Measurements from ENCODE around the gene DUS3L.
"Not testable (repeated sequence)": the region's sequence is repeated elsewhere in the genome, so short reads cannot be mapped to it uniquely, and the experiment has no call there.

DUS3L gene

GRCh38 chr19:5786593-5787408 is 4.2 kb downstream of the DUS3L start:
- H3K36me3 ChIP-seq (ENCODE audit: control insufficient read depth, insufficient read depth, low read length), result peaks cover 59% of the 10 kb centered on the region
- no peak overlapping the region for H3K27ac ChIP-seq (ENCODE audit: insufficient read depth, low read length, poor library complexity, severe bottlenecking)
- no peaks in the 10 kb centered on the region for H3K9me3 ChIP-seq (ENCODE audit: control insufficient read depth, low read length)
- H3K27me3 ChIP-seq (replicated peaks; ENCODE audit: control insufficient read depth, insufficient read depth, low read length, poor library complexity, severe bottlenecking), result no peaks in the 10 kb centered on the region
- H3K4me1 ChIP-seq (ENCODE audit: control insufficient read depth, insufficient read depth, low read length, poor library complexity, severe bottlenecking), result peaks cover 4% of the 10 kb centered on the region
- no peak overlapping the region for H3K4me3 ChIP-seq (ENCODE audit: insufficient read depth, low read depth, low read length, poor library complexity, severe bottlenecking)
- DNase-seq, result no peak

DNA sequence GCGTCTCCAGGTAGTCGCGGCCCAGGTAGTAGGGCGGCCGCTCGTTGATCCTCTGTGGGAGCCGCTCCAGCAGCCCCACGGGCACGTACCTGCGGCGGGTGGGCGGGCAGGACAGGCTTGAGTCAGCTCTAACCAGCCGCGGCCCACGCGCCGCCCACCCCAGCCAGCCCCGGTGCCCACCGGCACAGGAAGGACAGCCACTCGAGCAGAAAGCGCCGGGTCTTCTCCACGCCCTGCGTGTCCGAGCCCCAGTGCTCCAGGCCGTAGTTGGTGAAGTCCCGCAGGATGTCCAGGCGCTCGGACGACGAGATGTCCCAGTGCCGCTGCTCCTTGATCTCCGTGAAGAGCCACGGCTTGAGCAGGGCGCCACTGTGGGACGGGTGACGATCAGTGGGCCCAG is 5.5 kb downstream of the DUS3L start:
- no peak for DNase-seq
- Histone ChIP-seq H3K9me3 (ENCODE audit: control insufficient read depth, low read length) (no peaks in the 10 kb centered on the region), H3K4me3 (ENCODE audit: insufficient read depth, low read depth, low read length, poor library complexity, severe bottlenecking) (no peak overlapping the region), H3K36me3 (ENCODE audit: control insufficient read depth, insufficient read depth, low read length) (peaks cover 59% of the 10 kb centered on the region), H3K27ac (ENCODE audit: insufficient read depth, low read length, poor library complexity, severe bottlenecking) (no peak overlapping the region), H3K4me1 (ENCODE audit: control insufficient read depth, insufficient read depth, low read length, poor library complexity, severe bottlenecking) (peaks cover 4% of the 10 kb centered on the region), H3K27me3 (replicated peaks; ENCODE audit: control insufficient read depth, insufficient read depth, low read length, poor library complexity, severe bottlenecking) (no peaks in the 10 kb centered on the region)

DNA sequence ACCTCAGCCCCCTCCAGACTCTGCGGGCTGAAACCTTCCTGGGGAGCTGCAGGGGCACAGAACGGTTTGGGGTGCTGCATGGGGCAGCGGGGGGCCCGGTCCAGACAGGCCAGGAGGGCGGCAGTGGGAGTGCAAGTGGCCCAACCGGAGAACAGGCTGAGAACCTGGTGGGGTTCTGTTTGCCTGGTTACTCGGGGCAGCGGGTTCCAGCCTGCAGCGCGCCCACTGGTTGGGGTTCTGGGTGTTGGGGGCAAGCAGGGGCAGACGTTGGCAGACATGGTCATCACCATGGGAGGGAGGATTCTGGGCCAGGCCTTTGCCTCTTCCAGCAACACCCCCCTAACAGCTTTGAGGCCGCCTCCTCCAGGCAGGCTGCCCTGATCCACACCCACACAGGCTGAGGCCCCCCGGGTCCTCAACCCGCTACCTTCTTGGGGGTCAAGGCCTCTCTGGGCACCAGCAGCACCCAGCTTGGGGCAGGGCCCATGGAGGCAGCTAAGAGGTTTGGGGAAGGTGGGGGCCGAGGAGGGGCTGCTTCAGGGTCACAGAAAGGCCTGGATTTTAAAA is 6.3 kb downstream of the DUS3L start, which contains the start of gene PRR22:
Gene PRR22, minus strand, starts transcription at position 166 of the 567 bp plus-strand sequence. Its CDS starts 86 bp downstream, at position 80.
- Histone ChIP-seq H3K27me3 (replicated peaks; ENCODE audit: control insufficient read depth, insufficient read depth, low read length, poor library complexity, severe bottlenecking) (no peaks in the 10 kb centered on the region), H3K27ac (ENCODE audit: insufficient read depth, low read length, poor library complexity, severe bottlenecking) (no peak within 1 kb of the TSS), H3K9me3 (ENCODE audit: control insufficient read depth, low read length) (no peaks in the 10 kb centered on the region), H3K4me3 (ENCODE audit: insufficient read depth, low read depth, low read length, poor library complexity, severe bottlenecking) (no peak within 1 kb of the TSS), H3K36me3 (ENCODE audit: control insufficient read depth, insufficient read depth, low read length) (peaks cover 55% of the 10 kb centered on the region), H3K4me1 (ENCODE audit: control insufficient read depth, insufficient read depth, low read length, poor library complexity, severe bottlenecking) (no peaks in the 10 kb centered on the region)
- DNase-seq, result no peak

DNA sequence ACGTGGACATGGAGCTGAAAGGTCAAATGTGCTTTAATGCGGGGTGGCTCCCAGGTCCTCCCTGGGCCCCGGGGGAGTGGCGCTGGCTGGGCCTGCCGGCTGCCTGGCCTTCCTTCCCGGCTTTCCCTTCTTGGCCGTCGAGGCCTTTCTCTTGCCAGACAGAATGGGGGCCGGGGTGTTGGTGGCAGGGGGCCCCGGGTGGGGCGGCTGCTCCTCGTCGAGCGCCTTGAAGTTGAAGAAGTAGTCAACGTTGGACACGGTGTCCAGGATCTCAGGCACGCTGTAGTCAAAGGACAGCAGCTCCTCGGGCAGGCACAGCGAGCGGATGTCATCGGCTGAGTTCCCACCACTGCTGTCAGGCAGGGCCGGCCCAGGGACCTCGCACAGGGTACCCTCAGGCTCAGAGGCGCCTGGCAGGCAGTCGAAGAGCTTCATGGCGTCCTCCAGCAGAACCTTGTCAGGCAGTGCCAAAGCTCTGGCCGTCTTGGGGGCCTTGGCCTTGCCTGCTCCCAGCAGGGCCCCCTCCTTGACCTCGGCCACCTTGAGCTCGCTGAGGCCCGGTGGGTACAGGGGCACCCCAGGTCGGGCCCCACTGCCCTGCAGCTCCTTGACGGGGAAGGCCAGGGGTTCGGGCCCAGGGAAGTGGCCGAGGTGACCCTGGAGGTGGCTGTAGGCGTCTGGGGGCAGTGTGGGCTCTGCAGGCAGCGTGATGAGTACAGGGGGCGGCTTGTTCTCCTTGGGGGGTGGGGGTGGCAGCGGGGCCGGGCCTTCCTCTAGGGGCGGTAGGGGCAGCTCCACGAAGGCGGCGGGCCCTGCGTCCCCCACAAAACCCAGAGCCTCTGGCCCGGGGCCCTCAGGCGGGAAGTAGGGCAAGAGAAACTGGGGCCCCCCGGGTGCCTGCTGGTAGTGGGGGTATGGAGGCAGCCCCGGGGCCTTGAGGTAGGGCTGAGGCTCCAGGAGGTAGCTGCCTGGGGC is 7.7 kb downstream of the DUS3L start:
- DNase-seq, result no peak
- H3K36me3 ChIP-seq (ENCODE audit: control insufficient read depth, insufficient read depth, low read length), result peaks cover 44% of the 10 kb centered on the region

GRCh38 chr19:5782322-5782721 is 8.6 kb downstream of the DUS3L start:
- Histone ChIP-seq H3K4me1 (ENCODE audit: control insufficient read depth, insufficient read depth, low read length, poor library complexity, severe bottlenecking) (no peaks in the 10 kb centered on the region), H3K36me3 (ENCODE audit: control insufficient read depth, insufficient read depth, low read length) (peaks cover 34% of the 10 kb centered on the region), H3K27ac (ENCODE audit: insufficient read depth, low read length, poor library complexity, severe bottlenecking) (no peak overlapping the region), H3K27me3 (replicated peaks; ENCODE audit: control insufficient read depth, insufficient read depth, low read length, poor library complexity, severe bottlenecking) (no peaks in the 10 kb centered on the region), H3K4me3 (ENCODE audit: insufficient read depth, low read depth, low read length, poor library complexity, severe bottlenecking) (no peak overlapping the region), H3K9me3 (ENCODE audit: control insufficient read depth, low read length) (no peaks in the 10 kb centered on the region)
- DNase-seq, result no peak

More for the DNA sequence above, 7.7 kb downstream of the DUS3L start:
- Histone ChIP-seq H3K27ac (ENCODE audit: insufficient read depth, low read length, poor library complexity, severe bottlenecking) (no peak overlapping the region), H3K9me3 (ENCODE audit: control insufficient read depth, low read length) (no peaks in the 10 kb centered on the region), H3K4me3 (ENCODE audit: insufficient read depth, low read depth, low read length, poor library complexity, severe bottlenecking) (no peak overlapping the region), H3K4me1 (ENCODE audit: control insufficient read depth, insufficient read depth, low read length, poor library complexity, severe bottlenecking) (no peaks in the 10 kb centered on the region), H3K27me3 (replicated peaks; ENCODE audit: control insufficient read depth, insufficient read depth, low read length, poor library complexity, severe bottlenecking) (no peaks in the 10 kb centered on the region)

- not testable (repeated sequence) for DNase-seq; H3K4me3 ChIP-seq (ENCODE audit: insufficient read depth, low read depth, low read length, poor library complexity, severe bottlenecking); H3K27me3 ChIP-seq (replicated peaks; ENCODE audit: control insufficient read depth, insufficient read depth, low read length, poor library complexity, severe bottlenecking); H3K4me1 ChIP-seq (ENCODE audit: control insufficient read depth, insufficient read depth, low read length, poor library complexity, severe bottlenecking); H3K9me3 ChIP-seq (ENCODE audit: control insufficient read depth, low read length); H3K27ac ChIP-seq (ENCODE audit: insufficient read depth, low read length, poor library complexity, severe bottlenecking)
- peaks cover 20% of the 10 kb centered on the region for H3K36me3 ChIP-seq (ENCODE audit: control insufficient read depth, insufficient read depth, low read length)
Observed at GRCh38 chr19:5780916-5781315, 10.0 kb downstream of the DUS3L start.

GRCh38 chr19:5778402-5778801 is 12.6 kb downstream of the DUS3L start:
- no peaks in the 10 kb centered on the region for H3K9me3 ChIP-seq (ENCODE audit: control insufficient read depth, low read length)
- H3K27me3 ChIP-seq (replicated peaks; ENCODE audit: control insufficient read depth, insufficient read depth, low read length, poor library complexity, severe bottlenecking), result no peaks in the 10 kb centered on the region
- no peaks in the 10 kb centered on the region for H3K4me1 ChIP-seq (ENCODE audit: control insufficient read depth, insufficient read depth, low read length, poor library complexity, severe bottlenecking)
- DNase-seq, result no peak
- no peak overlapping the region for H3K4me3 ChIP-seq (ENCODE audit: insufficient read depth, low read depth, low read length, poor library complexity, severe bottlenecking)
- no peak overlapping the region for H3K27ac ChIP-seq (ENCODE audit: insufficient read depth, low read length, poor library complexity, severe bottlenecking)
- H3K36me3 ChIP-seq (ENCODE audit: control insufficient read depth, insufficient read depth, low read length), result no peaks in the 10 kb centered on the region

GRCh38 chr19:5775668-5776309 is 15.2 kb downstream of the DUS3L start:
- Histone ChIP-seq H3K4me1 (ENCODE audit: control insufficient read depth, insufficient read depth, low read length, poor library complexity, severe bottlenecking) (no peaks in the 10 kb centered on the region), H3K4me3 (ENCODE audit: insufficient read depth, low read depth, low read length, poor library complexity, severe bottlenecking) (no peak overlapping the region), H3K27me3 (replicated peaks; ENCODE audit: control insufficient read depth, insufficient read depth, low read length, poor library complexity, severe bottlenecking) (no peaks in the 10 kb centered on the region), H3K27ac (ENCODE audit: insufficient read depth, low read length, poor library complexity, severe bottlenecking) (no peak overlapping the region), H3K9me3 (ENCODE audit: control insufficient read depth, low read length) (no peaks in the 10 kb centered on the region), H3K36me3 (ENCODE audit: control insufficient read depth, insufficient read depth, low read length) (no peaks in the 10 kb centered on the region)
- no peak for DNase-seq

DNA sequence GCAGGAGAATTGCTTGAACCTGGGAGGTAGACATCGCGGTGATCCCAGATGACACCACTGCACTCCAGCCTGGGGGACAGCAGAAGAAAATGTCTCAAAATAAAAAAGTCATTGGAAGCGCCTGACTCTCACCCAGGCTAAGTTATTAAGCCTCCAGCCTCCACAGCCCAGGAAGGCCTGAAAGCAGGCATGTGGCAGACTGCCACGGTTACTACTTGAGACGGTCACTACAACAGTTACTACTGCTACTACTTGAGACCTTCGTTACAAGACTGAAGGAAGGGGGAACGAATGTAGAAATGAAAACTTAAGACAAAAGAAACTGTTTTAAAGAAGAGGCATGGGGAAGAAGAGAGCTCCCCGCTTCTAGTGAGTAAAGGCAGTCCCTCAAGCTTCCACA is 16.0 kb downstream of the DUS3L start:
- Histone ChIP-seq H3K27me3 (replicated peaks; ENCODE audit: control insufficient read depth, insufficient read depth, low read length, poor library complexity, severe bottlenecking) (no peaks in the 10 kb centered on the region), H3K27ac (ENCODE audit: insufficient read depth, low read length, poor library complexity, severe bottlenecking) (no peak overlapping the region), H3K9me3 (ENCODE audit: control insufficient read depth, low read length) (no peaks in the 10 kb centered on the region), H3K4me3 (ENCODE audit: insufficient read depth, low read depth, low read length, poor library complexity, severe bottlenecking) (no peak overlapping the region), H3K4me1 (ENCODE audit: control insufficient read depth, insufficient read depth, low read length, poor library complexity, severe bottlenecking) (no peaks in the 10 kb centered on the region), H3K36me3 (ENCODE audit: control insufficient read depth, insufficient read depth, low read length) (no peaks in the 10 kb centered on the region)
- no peak for DNase-seq

Data from effector memory CD4-positive, alpha-beta T cell (primary cell).